SH-SY5Y (cell line): Measurements from ENCODE around the gene DNAAF5.

Experiments used
- GATA2 ChIP-seq: IDR thresholded peaks from 2 replicates; pipeline ENCODE4 v1.6.1; 2011; ENCODE audit warnings: mild to moderate bottlenecking, low read depth, low read length
- GATA3 ChIP-seq: IDR thresholded peaks from 2 replicates; pipeline ENCODE4 v1.6.1; 2011; ENCODE audit warnings: low read depth, mild to moderate bottlenecking, low read length, moderate library complexity

DNA sequence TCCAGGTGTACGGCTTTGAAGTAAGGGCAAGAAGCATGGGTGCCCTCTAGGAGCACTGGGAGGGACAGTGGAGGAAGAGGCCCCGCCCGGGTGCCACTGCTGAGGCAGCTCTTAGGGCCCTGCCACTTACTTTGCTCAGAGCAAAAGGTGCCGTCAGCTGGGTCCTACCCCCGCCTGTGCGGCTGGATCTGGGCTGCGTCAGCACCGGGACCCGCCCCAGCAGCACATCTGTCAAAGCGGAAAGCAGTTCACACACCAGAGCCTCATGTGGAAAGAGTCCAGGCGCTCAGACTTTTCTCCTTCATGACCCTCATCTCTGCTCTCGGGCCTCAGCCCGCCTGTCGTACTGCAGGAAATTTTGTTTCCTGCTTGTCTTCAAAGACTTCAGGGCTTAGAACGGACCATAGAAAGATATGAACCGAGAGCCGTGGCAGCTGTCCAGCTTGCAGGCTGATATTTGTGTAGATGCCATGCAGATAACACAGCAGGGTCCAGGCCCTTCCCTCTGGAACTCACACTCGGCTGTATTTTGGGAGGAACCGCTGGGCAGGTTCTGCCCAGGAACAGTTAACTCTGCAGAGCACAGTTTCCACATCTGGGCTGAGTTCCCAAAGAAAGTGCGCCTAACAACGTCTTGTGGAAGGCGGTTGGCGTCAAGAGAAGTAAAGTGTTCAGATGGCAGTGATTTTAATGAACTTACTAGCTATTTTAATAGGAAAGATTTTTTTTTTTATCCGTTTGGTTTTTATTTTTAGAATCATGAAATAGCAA lies 44.9 kb downstream of the DNAAF5 start:
- TF ChIP-seq GATA2 (peak; percentile 97), GATA3 (no peak)
